Measurements from ENCODE around the gene CFAP54.

Gene CFAP54

DNA sequence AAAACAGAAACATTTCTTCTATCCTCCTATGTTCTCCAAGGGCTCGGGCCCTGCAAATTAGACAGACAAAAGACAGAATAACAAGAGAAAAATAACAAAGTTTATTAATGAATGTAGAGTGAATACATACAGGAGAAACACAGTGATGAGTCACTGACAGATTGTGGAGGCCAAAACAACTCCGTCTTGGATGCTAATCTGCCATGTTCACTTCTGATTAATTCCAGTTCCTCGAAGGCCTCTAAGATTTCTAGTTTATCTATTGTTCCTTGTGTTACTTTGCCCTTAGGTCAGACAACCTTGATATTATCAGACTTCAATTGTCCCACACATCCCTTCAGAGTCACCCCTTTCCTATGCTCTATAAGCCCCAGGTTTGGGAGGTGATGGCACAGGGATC, 390.8 kb downstream of the CFAP54 start:
- H3K27ac ChIP-seq = no peak overlapping the region
- TF ChIP-seq, protein P1, sequence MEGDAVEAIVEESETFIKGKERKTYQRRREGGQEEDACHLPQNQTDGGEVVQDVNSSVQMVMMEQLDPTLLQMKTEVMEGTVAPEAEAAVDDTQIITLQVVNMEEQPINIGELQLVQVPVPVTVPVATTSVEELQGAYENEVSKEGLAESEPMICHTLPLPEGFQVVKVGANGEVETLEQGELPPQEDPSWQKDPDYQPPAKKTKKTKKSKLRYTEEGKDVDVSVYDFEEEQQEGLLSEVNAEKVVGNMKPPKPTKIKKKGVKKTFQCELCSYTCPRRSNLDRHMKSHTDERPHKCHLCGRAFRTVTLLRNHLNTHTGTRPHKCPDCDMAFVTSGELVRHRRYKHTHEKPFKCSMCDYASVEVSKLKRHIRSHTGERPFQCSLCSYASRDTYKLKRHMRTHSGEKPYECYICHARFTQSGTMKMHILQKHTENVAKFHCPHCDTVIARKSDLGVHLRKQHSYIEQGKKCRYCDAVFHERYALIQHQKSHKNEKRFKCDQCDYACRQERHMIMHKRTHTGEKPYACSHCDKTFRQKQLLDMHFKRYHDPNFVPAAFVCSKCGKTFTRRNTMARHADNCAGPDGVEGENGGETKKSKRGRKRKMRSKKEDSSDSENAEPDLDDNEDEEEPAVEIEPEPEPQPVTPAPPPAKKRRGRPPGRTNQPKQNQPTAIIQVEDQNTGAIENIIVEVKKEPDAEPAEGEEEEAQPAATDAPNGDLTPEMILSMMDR (IDR thresholded peaks at IDR 0.05) = no peak
- no peak for DNase-seq (ENCODE audit: low spot score)
- H3K4me3 ChIP-seq = no peak overlapping the region

DNA sequence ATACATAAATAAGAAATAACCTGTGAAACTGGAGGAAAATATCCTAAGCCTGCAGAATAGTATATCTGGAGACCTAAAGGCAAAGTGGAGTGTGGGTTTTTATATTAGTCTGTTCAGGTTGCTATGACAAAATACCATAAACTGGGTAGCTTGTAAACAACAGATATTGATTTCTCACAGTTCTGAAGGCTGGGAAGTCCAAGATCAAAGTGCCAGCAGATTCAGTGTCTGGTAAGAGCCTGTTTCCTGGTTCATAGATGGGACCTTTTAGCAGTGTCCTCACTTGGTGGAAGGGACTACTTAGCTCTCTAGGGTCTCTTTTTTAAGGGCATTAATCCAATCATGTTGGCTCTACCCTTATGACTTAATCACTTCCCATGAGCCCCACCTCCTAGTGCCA, 392.2 kb downstream of the CFAP54 start:
- H3K27ac ChIP-seq = no peak overlapping the region
- H3K4me3 ChIP-seq = no peak overlapping the region
- DNase-seq (ENCODE audit: low spot score) = no peak
- TF ChIP-seq, protein P1 (IDR thresholded peaks at IDR 0.05) = no peak

DNA sequence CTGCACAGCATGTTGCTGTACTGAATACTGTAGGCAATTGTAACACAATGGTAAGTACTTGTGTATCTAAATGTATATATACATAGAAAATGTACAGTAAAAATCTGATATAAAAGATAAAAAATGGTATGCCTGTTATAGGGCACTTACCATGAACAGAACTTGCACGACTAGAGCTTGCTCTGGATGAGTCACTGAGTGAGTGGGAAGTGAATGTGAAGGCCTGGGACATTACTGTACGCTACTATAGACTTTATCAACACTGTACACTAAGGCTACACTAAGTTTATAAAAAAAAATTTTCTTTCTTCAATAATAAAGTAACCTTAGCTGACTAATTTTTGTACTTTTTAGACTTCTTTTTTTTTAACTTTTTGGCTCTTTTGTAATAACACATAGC, 393.5 kb downstream of the CFAP54 start:
- no peak overlapping the region for H3K4me3 ChIP-seq

DNA sequence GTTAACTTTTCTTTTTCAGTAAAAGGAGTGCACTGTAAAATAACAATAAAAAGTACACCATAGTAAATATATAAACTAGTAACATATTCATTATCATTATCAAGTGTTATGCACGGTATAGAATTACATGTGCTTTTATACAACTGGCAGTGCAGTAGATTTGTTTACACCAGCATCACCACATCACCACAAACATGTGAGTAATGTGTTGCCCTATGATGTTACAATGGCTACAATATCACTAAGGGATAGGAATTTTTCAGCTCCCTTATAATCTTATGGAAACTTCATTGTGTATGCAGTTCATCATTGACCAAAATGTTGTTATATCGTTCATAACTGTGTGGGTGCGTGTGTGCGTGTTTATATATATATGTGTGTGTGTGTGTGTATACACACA, 394.2 kb downstream of the CFAP54 start:
- no peak for DNase-seq (ENCODE audit: low spot score)
- Histone ChIP-seq H3K4me3 (no peak overlapping the region), H3K27ac (no peak overlapping the region)
- TF ChIP-seq, protein P1 (IDR thresholded peaks at IDR 0.05) = no peak

More for the DNA sequence above, 393.5 kb downstream of the CFAP54 start:
- no peak for DNase-seq (ENCODE audit: low spot score)
- TF ChIP-seq, protein P1 (IDR thresholded peaks at IDR 0.05) = no peak
- no peak overlapping the region for H3K27ac ChIP-seq

DNA sequence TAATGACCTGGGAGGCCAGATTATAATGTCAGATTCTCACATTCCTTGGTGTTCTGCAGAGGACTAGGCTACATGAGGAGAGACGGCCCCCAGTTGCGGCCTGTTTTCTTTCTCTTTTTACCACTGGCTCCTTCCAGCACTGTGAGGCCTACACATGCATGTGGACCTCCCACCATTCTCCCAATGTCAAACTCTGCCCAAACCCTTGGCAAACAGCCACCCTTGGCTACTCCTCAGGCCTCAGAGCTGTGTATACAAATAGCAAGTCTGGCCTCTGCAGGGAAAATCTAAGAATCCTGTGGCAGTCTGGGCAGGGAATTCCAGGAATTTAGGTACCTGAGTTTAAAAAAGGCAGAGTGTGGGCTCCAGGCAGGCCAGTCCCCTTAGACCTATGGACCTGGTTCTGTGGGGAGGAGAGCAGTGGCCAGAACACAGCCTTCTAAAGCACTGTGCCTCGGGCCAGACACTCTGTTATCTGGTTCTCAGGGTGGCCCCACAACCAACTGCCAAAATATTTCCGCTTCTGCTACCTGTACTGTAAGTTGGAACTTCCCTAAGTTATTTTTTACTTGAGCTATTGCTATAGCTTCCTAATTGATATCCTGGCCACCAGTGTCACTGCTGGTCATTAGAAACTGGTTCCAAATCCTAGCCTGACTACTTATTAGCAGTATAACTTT, 397.8 kb downstream of the CFAP54 start:
- no peak overlapping the region for H3K4me3 ChIP-seq
- TF ChIP-seq, protein P1 (IDR thresholded peaks at IDR 0.05) = no peak
- no peak for DNase-seq (ENCODE audit: low spot score)

GRCh38 chr12:96889273-96889933, 400.0 kb downstream of the CFAP54 start:
- Histone ChIP-seq H3K27ac (no peak overlapping the region), H3K4me3 (no peak overlapping the region)
- DNase-seq (ENCODE audit: low spot score) = no peak
- TF ChIP-seq, protein P1 (IDR thresholded peaks at IDR 0.05) = no peak

More for the DNA sequence above, 397.8 kb downstream of the CFAP54 start:
- no peak overlapping the region for H3K27ac ChIP-seq

DNA sequence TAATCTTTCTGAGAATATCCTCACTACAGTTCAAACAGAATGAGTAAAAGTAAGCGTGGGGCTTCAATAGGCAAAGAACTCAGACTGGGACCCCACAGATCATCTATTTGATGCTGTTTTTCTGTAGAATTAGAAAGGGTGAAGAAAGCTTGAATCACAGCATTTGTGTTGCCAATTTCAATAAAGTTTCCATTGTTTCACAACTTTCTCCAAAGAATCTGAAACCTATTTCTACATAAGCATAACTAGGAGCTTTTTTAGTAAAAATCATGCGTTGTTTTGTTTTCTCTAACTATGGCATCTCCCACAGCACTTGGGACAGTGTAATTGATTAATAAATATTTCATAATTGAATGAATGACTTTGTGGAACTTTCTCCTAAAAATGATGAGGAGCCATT, 401.0 kb downstream of the CFAP54 start:
- DNase-seq (ENCODE audit: low spot score) = no peak
- Histone ChIP-seq H3K27ac (no peak overlapping the region), H3K4me3 (no peak overlapping the region)
- TF ChIP-seq, protein P1 (IDR thresholded peaks at IDR 0.05) = no peak
